NT2/D1 (cell line): ENCODE results near the gene XG.
"Not testable (repeated sequence)": the region's sequence is repeated elsewhere in the genome, so short reads cannot be mapped to it uniquely, and the experiment has no call there.

Experiments
- DNase-seq: peaks from one replicate; pipeline ENCODE4 v3.0.0-alpha.2; 2011; ENCODE audit warnings: low read depth, low spot score
- H3K27me3 ChIP-seq: 2 replicates; pipeline ENCODE4 v1.6.0; 2011; ENCODE audit warnings: mild to moderate bottlenecking; ENCODE audit not compliant: insufficient read length, insufficient read depth
- H3K36me3 ChIP-seq: 2 replicates; pipeline ENCODE4 v1.6.1; 2011; ENCODE audit warnings: mild to moderate bottlenecking, low read length, mixed read lengths; ENCODE audit not compliant: insufficient read depth, insufficient read length
- H3K4me1 ChIP-seq: 2 replicates; pipeline ENCODE4 v1.5.1; 2011; ENCODE audit not compliant: insufficient read depth, insufficient read length
- H3K4me3 ChIP-seq: 2 replicates; pipeline ENCODE4 v1.5.1; 2011; ENCODE audit warnings: low read depth; ENCODE audit not compliant: insufficient read length
- H3K9ac ChIP-seq: 2 replicates; pipeline ENCODE4 v1.6.0; 2011; ENCODE audit warnings: low read depth; ENCODE audit not compliant: insufficient read length
- H3K9me3 ChIP-seq: 2 replicates; pipeline ENCODE4 v1.5.1; 2011; ENCODE audit warnings: mild to moderate bottlenecking, low read length; ENCODE audit not compliant: insufficient read depth
- SUZ12 ChIP-seq: IDR thresholded peaks from 2 replicates; pipeline ENCODE4 v1.6.1; 2011; ENCODE audit not compliant: insufficient read length, insufficient read depth; ENCODE audit errors: extremely low read depth
- YY1 ChIP-seq: IDR thresholded peaks from 2 replicates; pipeline ENCODE4 v1.6.1; 2011; ENCODE audit not compliant: insufficient read length, insufficient read depth
- ZNF274 ChIP-seq: IDR thresholded peaks from 2 replicates; pipeline ENCODE4 v1.6.1; 2011; ENCODE audit warnings: mild to moderate bottlenecking, low read depth, low read length

The XG gene

GRCh38 chrX:2740672-2741071 lies 11.2 kb upstream of the XG start:
- no peak overlapping the region for H3K9ac ChIP-seq
- peaks cover 49% of the 10 kb centered on the region for H3K36me3 ChIP-seq
- no peak overlapping the region for H3K4me3 ChIP-seq
- DNase-seq: no peak
- H3K27me3 ChIP-seq: no peaks in the 10 kb centered on the region
- H3K9me3 ChIP-seq: no peaks in the 10 kb centered on the region
- TF ChIP-seq SUZ12: no peak
- no peak for TF ChIP-seq ZNF274
- TF ChIP-seq YY1: no peak
- H3K4me1 ChIP-seq: no peaks in the 10 kb centered on the region

DNA sequence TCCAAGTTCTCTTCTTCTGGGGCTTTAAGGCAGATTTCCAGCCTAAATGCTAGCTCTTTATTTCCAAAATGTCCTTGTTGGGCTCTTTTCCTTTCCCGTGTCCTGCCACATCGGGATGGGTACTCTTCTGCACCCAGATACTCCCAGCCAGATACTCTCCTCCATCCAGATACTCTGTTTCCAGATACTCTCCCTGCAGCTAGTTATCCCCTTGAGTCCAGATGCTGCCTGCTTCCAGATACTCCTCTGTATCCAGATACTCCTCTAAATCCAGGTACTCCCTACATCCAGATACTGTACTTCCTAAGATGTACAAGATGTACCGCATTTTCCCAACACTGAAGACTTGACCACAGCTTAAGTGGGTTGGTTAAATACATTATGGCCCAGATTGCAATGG lies 10.5 kb upstream of the XG start:
- no peaks in the 10 kb centered on the region for H3K9me3 ChIP-seq
- H3K9ac ChIP-seq: no peak overlapping the region
- peaks cover 48% of the 10 kb centered on the region for H3K36me3 ChIP-seq
- no peaks in the 10 kb centered on the region for H3K27me3 ChIP-seq
- no peak for TF ChIP-seq YY1
- no peak for TF ChIP-seq ZNF274
- TF ChIP-seq SUZ12: no peak
- no peak for DNase-seq
- no peaks in the 10 kb centered on the region for H3K4me1 ChIP-seq
- no peak overlapping the region for H3K4me3 ChIP-seq

DNA sequence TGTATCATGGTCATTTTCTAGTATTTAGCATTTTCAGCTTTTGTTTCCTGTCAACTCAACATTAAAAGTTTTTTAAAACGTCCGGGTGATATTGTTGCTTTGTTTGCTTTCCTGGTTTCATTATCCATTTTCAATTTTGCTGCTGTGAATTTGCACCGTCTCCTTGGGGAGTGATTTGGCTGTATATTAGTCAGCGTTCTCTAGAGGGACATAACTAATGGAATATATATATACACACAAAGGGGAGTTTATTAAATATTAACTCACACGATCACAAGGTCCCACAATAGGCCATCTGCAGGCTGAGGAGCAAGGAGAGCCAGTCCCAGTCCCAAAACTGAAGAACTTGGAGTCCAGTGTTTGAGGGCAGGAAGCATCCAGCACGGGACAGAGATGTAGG lies 5.6 kb upstream of the XG start:
- H3K36me3 ChIP-seq: peaks cover 19% of the 10 kb centered on the region
- H3K9me3 ChIP-seq, H3K4me1 ChIP-seq, H3K4me3 ChIP-seq, H3K27me3 ChIP-seq, H3K9ac ChIP-seq, DNase-seq: not testable (repeated sequence)

DNA sequence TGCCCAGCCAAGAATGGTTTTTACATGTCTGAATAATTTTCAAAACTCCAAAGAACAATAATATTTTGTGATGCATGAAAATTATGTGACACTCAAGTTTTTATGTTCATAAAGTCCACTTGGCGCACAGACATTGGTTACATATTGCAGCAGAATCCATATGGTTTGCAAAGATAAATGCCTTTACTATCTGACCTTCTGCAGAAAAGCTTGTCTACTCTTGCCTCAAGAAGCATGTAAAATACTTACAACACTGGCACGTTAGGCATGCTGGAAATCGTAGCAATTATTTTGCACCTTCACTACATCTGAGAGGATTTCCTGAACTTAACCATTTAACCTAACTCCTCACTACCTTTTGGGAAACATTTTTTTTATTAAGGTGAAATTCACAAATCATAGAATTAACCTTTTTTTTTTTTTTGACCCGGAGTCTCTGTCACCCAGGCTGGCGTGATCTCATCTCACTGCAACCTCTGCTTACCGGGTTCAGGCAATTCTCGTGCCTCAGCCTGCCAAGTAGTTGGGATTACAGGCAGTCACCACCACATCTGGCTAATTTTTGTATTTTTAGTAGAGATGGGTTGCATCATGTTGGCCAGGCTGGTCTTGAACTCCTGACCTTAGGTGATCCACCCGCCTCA lies 3.5 kb upstream of the XG start:
- Histone ChIP-seq H3K4me3 (no peak overlapping the region), H3K9ac (no peak overlapping the region), H3K36me3 (peaks cover 6% of the 10 kb centered on the region), H3K9me3 (no peaks in the 10 kb centered on the region), H3K4me1 (no peaks in the 10 kb centered on the region), H3K27me3 (no peaks in the 10 kb centered on the region)
- DNase-seq: no peak
- TF ChIP-seq SUZ12 (no peak), YY1 (no peak), ZNF274 (no peak)

GRCh38 chrX:2748815-2749188 lies 3.0 kb upstream of the XG start:
- H3K27me3 ChIP-seq: no peaks in the 10 kb centered on the region

DNA sequence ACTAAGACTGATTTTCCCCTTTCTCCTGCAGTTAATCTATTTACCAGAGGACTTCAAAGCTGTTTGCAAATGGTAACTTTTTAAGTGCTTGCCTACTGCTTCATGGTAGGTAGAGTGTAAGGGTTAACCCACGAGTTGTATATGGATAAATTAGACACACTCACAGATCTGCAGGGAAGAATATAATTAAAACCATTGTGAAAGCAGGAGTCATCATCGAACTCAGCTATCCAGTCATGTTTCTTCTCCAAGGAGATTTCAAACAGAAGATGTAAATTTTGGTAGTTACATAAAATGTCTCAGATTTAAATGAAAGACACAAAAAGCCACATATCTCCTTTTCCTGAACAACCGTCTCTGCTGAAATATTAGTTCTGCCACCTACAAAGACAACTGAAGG lies 549 bp upstream of the XG start:
- Histone ChIP-seq H3K4me3 (no peak overlapping the region), H3K9me3 (no peaks in the 10 kb centered on the region), H3K9ac (no peak overlapping the region), H3K36me3 (no peaks in the 10 kb centered on the region), H3K27me3 (no peaks in the 10 kb centered on the region), H3K4me1 (no peaks in the 10 kb centered on the region)
- no peak for DNase-seq
- TF ChIP-seq ZNF274 (no peak), YY1 (no peak), SUZ12 (no peak)

More at GRCh38 chrX:2748815-2749188, 3.0 kb upstream of the XG start:
- no peak for DNase-seq
- H3K36me3 ChIP-seq: peaks cover under 1% of the 10 kb centered on the region
- no peaks in the 10 kb centered on the region for H3K9me3 ChIP-seq
- no peaks in the 10 kb centered on the region for H3K4me1 ChIP-seq
- H3K9ac ChIP-seq: no peak overlapping the region
- TF ChIP-seq ZNF274: no peak
- no peak for TF ChIP-seq YY1
- no peak for TF ChIP-seq SUZ12
- H3K4me3 ChIP-seq: no peak overlapping the region

DNA sequence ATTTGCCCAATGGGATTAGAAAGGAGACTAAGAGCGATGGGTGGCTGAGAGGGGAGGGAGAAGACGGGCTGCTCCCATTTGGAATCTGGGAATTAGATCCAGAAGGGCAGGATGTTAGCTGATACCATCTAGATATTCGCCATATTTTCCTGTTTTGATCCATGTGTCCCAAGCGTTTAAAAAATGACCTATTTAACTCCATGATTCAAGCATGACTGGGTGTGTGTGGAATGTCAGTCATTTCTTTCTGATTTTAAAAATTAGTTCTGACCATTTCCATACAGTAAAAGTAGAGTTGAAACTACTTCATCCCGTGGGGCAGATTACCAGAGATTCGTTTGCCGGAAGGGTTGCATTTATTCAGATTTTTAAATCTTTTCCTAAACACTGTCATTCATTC lies 601 bp downstream of the XG start:
- not testable (repeated sequence) for H3K36me3 ChIP-seq, H3K27me3 ChIP-seq, H3K9ac ChIP-seq, H3K4me1 ChIP-seq, DNase-seq, H3K9me3 ChIP-seq, H3K4me3 ChIP-seq

DNA sequence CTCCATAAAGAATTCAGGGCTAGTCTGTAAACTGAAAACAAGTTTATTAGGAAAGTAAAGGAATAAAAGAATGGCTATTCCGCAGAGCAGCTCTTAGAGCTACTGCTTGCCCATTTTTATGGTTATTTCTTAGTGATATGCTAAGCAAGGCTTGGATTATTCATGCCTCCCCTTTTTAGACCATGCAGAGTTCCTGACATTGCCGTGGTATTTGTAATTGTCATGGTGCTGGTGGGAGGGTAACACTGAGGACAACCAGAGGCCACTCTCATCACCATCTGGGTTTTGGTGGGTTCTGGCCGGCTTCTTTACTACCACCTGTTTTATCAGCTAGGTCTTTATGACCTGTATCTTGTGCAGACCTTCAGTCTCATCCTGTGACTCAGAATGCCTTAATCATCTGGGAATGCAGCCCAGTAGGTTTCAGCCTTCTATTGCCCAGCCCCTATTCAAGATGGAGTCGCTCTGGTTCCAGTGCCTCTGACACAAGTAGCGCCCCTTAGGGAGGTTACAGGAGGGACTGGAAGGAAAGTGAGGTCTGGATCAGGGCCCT lies 3.4 kb downstream of the XG start:
- not testable (repeated sequence) for H3K9me3 ChIP-seq, H3K4me1 ChIP-seq, H3K36me3 ChIP-seq, H3K27me3 ChIP-seq, H3K4me3 ChIP-seq, H3K9ac ChIP-seq, DNase-seq
